Natural killer cell (primary cell): ENCODE results near the gene TDRD3. TPM values are rescaled to one million over a fixed set of nuclear protein-coding genes. Genes with fewer than 3 reads are reported as not detected.

Experiments
- ATAC-seq, 3 donors: fragments of 150-1000 bp in 2 of 3; fragments of 200-7000 bp in 1 of 3; cut with Tn5 transposase; 1 replicate in 1 of 3; 2 replicates in 2 of 3; pipeline ENCODE4 v1.10.0; 2021; ENCODE audit warnings: mild to moderate bottlenecking in 2 of 3, moderate library complexity in 2 of 3
- DNase-seq, 2 donors: peaks; one replicate each; pipeline versions ENCODE4 v3.0.0 to v3.0.0-alpha.2; 2013 to 2021; ENCODE audit warnings: mixed read lengths in 1 of 2
- H3K27ac ChIP-seq: one replicate; pipeline ENCODE4 v1.5.1; 2013; ENCODE audit warnings: mild to moderate bottlenecking, low read length
- H3K27me3 ChIP-seq: one replicate; pipeline ENCODE4 v1.6.1; 2013; ENCODE audit warnings: low read length; ENCODE audit not compliant: control insufficient read depth, insufficient read depth
- H3K36me3 ChIP-seq: one replicate; pipeline ENCODE4 v1.6.1; 2013; ENCODE audit warnings: low read length; ENCODE audit not compliant: control insufficient read depth, insufficient read depth
- H3K4me1 ChIP-seq: one replicate; pipeline ENCODE4 v1.6.1; 2013; ENCODE audit warnings: low read length; ENCODE audit not compliant: control insufficient read depth, insufficient read depth
- H3K4me3 ChIP-seq: one replicate; pipeline ENCODE4 v1.5.1; 2013; ENCODE audit warnings: low read length
- H3K9me3 ChIP-seq: one replicate; pipeline ENCODE4 v1.6.1; 2013; ENCODE audit warnings: low read length; ENCODE audit not compliant: control insufficient read depth, insufficient read depth
- H3K27ac Mint-ChIP-seq, 2 donors: one replicate each; pipeline ENCODE4 v1.8.0; 2022; ENCODE audit warnings: mild to moderate bottlenecking in 2 of 2, mixed read lengths in 2 of 2, moderate library complexity in 1 of 2
- H3K27me3 Mint-ChIP-seq, 2 donors: one replicate each; pipeline ENCODE4 v1.8.0; 2022; ENCODE audit warnings: low read depth in 2 of 2, mixed read lengths in 2 of 2
- H3K36me3 Mint-ChIP-seq: one replicate; pipeline ENCODE4 v1.8.0; 2022; ENCODE audit warnings: mixed read lengths
- H3K4me1 Mint-ChIP-seq, 2 donors: one replicate each; pipeline ENCODE4 v1.8.0; 2022; ENCODE audit warnings: mixed read lengths in 2 of 2
- H3K4me3 Mint-ChIP-seq: one replicate; pipeline ENCODE4 v1.8.0; 2022; ENCODE audit warnings: mild to moderate bottlenecking, moderate library complexity, mixed read lengths
- H3K9me3 Mint-ChIP-seq, 2 donors: one replicate each; pipeline ENCODE4 v1.8.0; 2022; ENCODE audit warnings: mixed read lengths in 2 of 2
- CTCF ChIP-seq: fragments of 200-600 bp; IDR thresholded peaks from one replicate; pipeline ENCODE4 v1.8.0; 2022; ENCODE audit warnings: antibody characterized with exemption
- WGBS: methylation state at CpG from one replicate; pipeline ENCODE4 v1.1.7; 2013; ENCODE audit warnings: missing lambda C conversion rate; ENCODE audit not compliant: insufficient coverage; 5-methylcytosine and 5-hydroxymethylcytosine counted together
- intact Hi-C: fragments of 100-400 bp; cut with micrococcal nuclease; formaldehyde crosslinking; loops from one replicate; pipeline ENCODE4 v1.14.2; 2022
- total RNA-seq, 4 donors: library from RNA; stranded (reverse); fragments of 120-200 nt in 1 of 4; gene quantifications; one replicate each; pipeline versions ENCODE4 v1.2.3 to v1.2.4, GENCODE V29; 2013 to 2022

The TDRD3 gene
- total RNA-seq, 3 donors from 2014 or later (not counting 1 experiment from before 2014, with no cell fraction given): 30.6 to 33.4 (median 32.1) TPM

GRCh38 chr13:60617991-60618733 is 221.1 kb downstream of the TDRD3 start:
- Mint-ChIP-seq H3K9me3 (peaks cover 2 to 11% of the 10 kb centered on the region in 2 donors), H3K27ac (no peak overlapping the region), H3K36me3 (no peaks in the 10 kb centered on the region), H3K4me3 (no peak overlapping the region), H3K4me1 (no peaks in the 10 kb centered on the region), H3K27me3 (no peaks in the 10 kb centered on the region)
- no peak for ATAC-seq
- Histone ChIP-seq H3K27ac (no peak overlapping the region), H3K4me1 (no peaks in the 10 kb centered on the region), H3K4me3 (no peak overlapping the region), H3K36me3 (no peaks in the 10 kb centered on the region), H3K27me3 (no peaks in the 10 kb centered on the region), H3K9me3 (no peaks in the 10 kb centered on the region)
- WGBS: 88% methylated on average over 4 of the region's 4 CpGs
- intact Hi-C loops: no loop called here
- TF ChIP-seq CTCF: no peak
- DNase-seq: no peak

- H3K27me3 Mint-ChIP-seq: no peaks in the 10 kb centered on the region
- H3K4me1 Mint-ChIP-seq: no peaks in the 10 kb centered on the region
- H3K4me3 Mint-ChIP-seq: no peak overlapping the region
- Histone ChIP-seq H3K36me3 (no peaks in the 10 kb centered on the region), H3K4me3 (no peak overlapping the region), H3K4me1 (no peaks in the 10 kb centered on the region), H3K27ac (no peak overlapping the region), H3K9me3 (no peaks in the 10 kb centered on the region), H3K27me3 (no peaks in the 10 kb centered on the region)
- no peak overlapping the region for H3K27ac Mint-ChIP-seq
- ATAC-seq: no peak
- H3K36me3 Mint-ChIP-seq: no peaks in the 10 kb centered on the region
- 73% methylated on average over 2 of the region's 2 CpGs for WGBS
- TF ChIP-seq CTCF: no peak
- intact Hi-C loops: no loop called here
- DNase-seq: no peak
- H3K9me3 Mint-ChIP-seq: peaks cover 2 to 10% of the 10 kb centered on the region in 2 donors
Measured at GRCh38 chr13:60619461-60619860, 222.4 kb downstream of the TDRD3 start.

GRCh38 chr13:60620611-60621395 is 223.8 kb downstream of the TDRD3 start:
- no peak overlapping the region for H3K27ac ChIP-seq
- no peak overlapping the region for H3K4me3 Mint-ChIP-seq
- intact Hi-C loops: no loop called here
- H3K4me3 ChIP-seq: no peak overlapping the region
- DNase-seq (no peak), ATAC-seq (no peak)
- H3K9me3 ChIP-seq: no peaks in the 10 kb centered on the region
- no peak overlapping the region for H3K27ac Mint-ChIP-seq
- WGBS: 81% methylated on average over 2 of the region's 5 CpGs
- no peak for TF ChIP-seq CTCF
- H3K36me3 ChIP-seq: no peaks in the 10 kb centered on the region
- peaks cover 2 to 10% of the 10 kb centered on the region in 2 donors for H3K9me3 Mint-ChIP-seq
- no peaks in the 10 kb centered on the region for H3K36me3 Mint-ChIP-seq
- H3K4me1 ChIP-seq: no peaks in the 10 kb centered on the region
- H3K27me3 Mint-ChIP-seq: no peaks in the 10 kb centered on the region
- H3K4me1 Mint-ChIP-seq: no peaks in the 10 kb centered on the region
- H3K27me3 ChIP-seq: no peaks in the 10 kb centered on the region
